B cell (primary cell): ENCODE measurements around the gene AMPD2.

Experiments
- CTCF ChIP-seq: fragments of 200-600 bp; IDR thresholded peaks from one replicate; pipeline ENCODE4 v1.8.0; 2022; ENCODE audit warnings: antibody characterized with exemption, mild to moderate bottlenecking
- EZH2 ChIP-seq: IDR thresholded peaks from 2 replicates; pipeline ENCODE4 v1.6.1; 2012; ENCODE audit warnings: borderline replicate concordance, low read depth, mild to moderate bottlenecking, moderate library complexity, low read length; ENCODE audit not compliant: insufficient read depth, poor library complexity, severe bottlenecking

GRCh38 chr1:109598655-109599054 lies 21.0 kb upstream of the AMPD2 start:
- TF ChIP-seq CTCF (no peak), EZH2 (no peak)
